NCI-H2171 (cell line): ENCODE measurements around the gene XRRA1.

Source experiments
- DNase-seq: peaks from one replicate; lab custom pipeline; 2025; lab: John Stamatoyannopoulos, UW

Gene XRRA1

DNA sequence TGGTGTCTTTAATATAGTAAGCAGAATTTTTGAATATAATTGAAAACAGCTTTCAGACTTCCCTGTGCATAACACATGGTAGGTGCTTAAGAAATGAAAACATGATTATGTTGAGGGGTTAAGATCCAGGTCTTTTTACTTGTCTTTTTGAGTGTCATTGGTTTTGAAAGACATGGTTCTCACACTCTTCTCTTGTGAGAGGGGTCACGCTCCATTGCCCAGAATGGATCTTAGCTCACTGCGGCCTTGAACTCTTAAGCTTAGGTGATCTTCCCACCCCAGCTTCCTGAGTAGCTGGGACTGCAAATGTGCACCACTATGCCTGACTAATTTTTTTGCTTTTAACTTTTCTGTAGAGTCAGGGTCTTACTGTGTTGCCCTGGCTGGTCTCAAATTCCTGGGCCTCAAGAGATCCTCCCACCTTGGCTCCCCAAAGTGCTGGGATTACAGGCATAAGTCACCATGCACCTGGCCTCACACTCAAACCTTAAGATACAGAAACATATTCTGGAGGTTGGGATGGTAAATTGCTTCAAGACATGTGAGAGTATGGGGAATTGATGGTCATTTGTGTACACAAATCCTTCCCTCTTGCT lies 1.6 kb upstream of the XRRA1 start:
- no peak for DNase-seq

DNA sequence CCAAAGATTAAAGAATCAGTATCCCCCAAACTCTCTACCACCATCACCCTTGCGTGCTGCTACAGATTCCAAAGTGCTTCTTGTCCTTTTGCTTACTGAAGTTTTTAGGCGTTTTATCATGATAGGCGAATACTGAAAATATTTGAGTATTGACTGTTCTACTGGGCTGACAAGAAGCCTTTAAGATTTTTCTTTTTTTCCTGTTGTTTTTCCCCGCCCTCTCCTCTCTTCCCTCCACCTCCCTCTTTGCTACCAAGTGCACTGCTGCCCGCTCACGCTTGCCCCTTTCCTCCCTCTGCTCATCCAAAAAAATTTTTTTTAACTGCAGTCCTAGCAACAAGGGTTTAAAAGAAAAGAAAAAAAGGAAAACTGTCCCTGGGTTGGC lies 854 bp upstream of the XRRA1 start:
- DNase-seq: no peak

DNA sequence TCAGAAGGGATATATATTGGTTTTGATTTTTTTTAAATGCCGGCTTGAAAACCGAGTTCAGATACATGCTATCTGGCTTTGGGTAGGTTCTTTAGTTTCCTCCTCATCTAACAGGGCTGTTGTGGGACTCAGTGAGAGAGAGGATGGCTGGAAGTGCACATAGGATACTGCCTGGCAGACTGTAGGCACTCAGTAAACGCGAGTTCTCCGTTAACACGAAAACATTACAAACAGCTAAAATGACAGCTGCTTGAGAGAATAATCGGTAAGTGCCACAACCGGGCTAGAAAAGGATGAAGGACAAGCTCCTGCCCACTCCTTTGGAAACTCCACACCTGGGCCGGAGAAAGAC lies 369 bp downstream of the XRRA1 start:
- DNase-seq: no peak

DNA sequence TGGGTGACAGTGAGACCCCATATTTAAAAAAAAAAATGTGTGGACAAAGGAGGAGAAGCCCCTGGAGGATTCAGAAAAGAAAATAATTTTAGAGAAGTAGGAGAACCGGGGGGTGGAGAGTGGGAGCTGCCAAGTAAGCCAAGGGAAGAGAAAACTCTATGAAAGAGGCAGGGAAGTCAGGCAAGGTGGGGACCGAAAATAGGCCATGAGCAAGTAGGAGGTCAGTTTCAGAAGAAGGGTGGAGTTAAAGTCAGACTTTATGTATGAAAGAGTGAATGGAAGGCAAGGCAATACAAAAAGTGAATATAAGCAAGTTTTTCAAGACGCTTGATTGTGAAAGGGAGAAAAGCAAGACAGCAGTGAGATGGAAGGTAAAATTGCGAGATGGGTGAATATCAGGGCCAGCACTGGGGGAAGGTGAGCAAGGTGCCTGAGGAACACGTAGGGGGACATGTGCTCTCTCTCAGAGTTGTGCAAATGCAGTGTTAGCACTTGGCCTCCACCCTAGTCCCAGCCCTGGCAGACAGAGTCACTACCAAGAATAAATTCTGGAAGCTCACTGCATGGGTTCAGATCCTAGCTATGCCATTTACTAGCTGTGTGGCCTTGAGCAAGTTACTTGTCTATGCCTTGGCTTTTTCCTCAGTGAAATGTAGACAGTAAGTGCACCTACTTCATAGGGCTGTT lies 6.7 kb downstream of the XRRA1 start:
- no peak for DNase-seq

DNA sequence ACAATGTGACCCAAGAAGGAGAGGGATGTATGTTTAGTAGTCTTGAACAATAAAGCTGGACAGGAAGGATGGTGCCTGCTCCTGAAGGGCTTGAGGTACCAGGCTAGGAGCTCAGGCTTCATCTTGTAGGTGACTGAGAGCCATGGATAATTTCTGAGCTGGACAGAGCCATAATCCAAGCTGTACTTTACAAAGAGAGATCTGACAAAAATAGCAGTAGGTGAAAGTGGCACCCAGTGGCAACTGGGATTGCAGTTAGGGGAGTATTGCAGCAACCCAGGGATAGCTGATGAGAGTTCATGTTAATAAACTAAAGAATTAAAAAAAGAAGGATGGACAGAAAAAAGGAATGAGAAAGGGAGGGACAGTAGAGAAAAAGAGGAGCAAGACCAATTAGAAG lies 7.4 kb downstream of the XRRA1 start:
- no peak for DNase-seq

DNA sequence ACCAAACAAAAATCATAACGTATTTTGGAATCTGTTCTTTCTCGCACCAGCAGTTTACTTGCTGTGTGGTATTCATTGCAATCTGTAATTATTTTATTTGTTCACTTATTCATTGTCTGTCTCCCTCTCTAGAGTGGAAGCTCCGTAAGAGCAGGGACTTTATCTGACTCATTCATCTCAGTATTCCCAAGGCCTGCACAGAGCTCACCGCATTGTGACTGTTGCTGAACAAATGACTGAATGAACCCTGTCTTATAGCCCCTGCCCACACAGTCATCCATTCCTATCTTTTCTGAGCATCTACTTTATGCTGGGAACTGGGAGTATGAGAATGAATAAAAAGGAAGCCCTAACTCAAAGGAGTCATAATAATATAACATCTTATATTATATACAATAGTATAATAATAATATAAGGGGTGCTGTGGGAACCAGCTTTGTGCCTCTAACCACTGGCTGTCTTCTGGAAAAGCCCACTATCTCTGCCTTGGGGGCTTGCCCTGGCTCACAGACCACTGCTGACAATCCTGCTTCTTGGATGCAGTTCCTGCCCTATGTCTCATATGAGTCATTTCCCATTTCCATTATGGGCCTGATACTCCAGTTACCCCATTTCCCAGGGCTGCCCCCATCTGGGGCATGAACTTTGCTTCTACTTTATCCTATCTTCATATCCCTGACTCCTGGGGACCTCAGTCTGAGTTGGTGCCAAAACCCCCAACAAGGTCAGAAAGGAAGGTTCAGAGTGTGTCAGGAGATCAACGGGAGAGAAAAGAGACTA lies 11.0 kb downstream of the XRRA1 start:
- DNase-seq: no peak

DNA sequence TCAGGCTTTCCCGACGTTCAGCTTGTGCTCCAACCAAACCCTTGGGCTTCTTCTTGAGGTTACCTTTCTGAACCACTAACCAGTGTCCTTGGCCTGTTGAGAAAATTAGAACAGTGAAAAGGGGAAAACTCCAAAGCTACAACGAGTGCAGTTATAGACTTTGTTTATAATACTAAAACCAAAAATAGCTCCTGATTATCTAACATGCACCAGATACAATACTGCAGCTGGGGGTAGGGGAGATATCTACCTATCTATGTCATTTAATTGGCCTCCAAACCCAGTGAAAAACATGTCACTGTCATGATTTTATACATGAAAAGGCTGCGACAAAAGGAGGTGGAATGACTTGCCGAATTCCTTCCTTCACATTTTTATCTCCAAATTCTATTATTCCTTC lies 11.9 kb downstream of the XRRA1 start:
- no peak for DNase-seq

DNA sequence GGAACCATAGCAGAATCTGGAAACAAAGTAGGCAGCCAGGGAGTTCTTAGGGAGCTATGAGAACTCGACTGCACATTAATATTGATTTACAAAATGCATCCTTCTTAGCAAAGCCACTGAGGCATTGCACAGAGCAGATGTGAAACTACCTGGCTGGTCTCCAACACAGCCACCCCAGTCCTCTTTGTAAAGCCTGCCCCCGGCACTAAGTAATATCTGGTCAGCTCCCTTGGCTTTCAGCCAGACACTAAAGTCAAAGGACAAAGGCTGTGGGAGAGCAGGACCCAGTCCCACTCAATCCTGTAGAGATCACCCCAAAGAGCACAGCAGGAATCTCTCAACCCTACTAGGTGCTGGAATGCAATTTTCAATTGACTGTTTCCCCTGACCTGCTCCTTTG lies 12.8 kb downstream of the XRRA1 start:
- no peak for DNase-seq

DNA sequence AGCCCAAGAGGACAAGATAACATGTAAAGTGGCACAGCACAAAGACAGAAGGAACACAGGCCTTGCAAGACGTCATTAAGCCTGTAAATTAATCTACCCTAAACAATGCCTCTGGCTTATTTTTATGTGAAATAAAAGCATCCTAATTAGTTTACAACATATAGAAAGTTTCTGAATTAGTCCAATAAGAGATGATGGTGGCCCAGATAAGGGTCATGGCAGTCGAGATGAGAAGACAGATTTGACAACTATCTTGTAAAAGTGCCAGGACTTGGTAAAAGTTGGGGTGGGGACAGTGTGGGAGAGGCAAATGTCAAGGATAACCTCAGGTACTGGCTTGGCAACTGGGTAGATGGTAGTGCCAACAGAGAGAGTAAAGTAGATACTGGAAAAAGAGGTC lies 13.6 kb downstream of the XRRA1 start:
- no peak for DNase-seq

DNA sequence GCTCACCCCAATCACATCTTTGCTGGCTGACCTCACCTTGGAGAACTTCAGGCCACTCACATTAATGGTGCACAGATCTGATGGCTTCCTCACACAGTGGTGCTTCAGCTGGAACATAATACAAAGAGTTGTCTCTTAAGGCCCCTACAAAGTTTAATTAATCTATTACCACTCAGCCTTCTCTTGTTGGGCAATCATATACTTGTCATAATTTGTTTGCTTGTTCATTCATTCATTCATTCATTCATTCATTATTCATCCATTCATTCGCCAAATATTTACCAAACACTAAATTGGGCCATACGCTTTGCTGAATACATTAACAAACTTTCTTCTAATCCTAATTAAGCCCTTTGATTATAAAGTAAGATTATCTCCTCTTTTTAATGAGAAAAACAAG lies 15.1 kb downstream of the XRRA1 start:
- DNase-seq: no peak

DNA sequence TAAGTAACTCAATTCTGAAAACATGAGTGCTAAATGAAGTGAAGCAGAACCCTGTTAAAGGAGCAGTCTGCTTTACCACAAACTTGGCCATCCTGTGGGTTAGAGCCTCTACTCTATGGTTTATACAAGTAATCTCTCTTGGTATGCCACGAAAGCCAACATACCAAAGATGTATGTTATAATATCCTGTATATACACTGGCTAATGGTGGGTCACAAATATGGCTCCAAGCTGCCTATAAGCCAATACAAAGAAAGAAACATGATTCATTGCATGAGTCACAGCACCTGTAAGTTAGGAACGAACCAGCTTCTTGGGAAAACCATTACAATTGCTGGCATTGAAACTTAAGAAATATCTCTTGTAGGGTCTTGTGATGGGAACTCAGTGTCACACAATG lies 16.1 kb downstream of the XRRA1 start:
- DNase-seq: no peak

DNA sequence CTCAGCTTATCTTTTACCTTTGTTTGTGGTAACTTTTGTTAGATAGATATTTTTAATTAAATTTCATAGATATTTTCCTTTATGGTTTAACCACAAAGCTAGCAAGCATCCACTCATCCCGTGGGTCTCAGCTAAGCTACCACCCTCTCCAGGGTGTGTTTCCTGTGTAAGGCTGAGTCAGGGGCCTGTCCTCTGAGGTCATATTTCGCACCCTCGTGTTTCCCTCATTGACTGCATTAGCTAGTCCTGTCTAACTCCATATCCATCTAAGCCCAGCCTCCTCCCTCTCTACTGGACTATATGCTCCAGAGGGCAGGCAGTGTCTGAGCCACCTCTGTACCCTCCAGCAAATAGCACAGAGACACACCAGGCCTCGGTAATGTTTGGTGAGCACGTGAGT lies 16.7 kb downstream of the XRRA1 start:
- DNase-seq: no peak

DNA sequence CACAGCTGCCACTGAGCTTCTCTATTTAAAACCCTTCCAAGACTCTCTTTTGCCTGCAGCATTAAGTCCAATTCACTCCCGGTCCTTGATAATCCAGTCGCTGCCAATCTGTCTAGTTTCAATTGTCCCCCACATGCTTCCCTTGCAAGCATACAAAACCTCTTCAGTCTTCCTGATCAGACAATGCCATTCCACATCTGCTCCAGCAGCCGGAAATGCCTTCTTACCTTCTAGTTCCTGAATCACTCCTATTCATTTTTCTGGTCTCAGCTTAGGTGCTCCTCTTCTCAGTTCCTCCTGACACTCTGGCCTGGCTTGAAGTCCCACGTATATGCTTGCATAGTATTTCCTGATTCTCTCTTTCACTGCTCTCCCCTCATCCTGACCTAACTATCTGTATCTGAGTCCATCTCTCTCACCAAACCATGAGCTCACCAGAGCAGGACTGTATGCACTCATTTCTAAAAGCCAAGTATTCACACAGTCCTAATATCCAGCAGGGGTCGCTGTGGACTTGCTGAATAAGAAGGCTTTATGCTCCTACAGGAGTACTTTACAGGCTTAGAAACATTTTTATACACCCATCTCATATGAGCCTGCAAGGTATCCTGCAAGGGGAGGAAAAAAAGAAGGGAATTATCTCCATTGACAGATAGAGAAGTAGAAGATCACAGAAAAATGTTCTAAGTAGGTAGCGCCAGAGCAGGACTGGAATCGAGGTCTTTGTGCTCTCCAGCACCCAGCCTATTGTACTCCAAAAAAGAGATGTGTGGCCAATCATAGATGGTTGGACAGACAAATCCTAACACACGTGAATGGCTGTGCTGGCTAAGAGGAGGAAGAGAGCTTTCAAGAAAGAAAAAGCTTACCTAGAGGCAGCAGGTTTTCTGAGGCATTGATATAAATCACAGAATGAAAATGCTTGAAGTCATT lies 19.2 kb downstream of the XRRA1 start:
- peak; percentile 29 for DNase-seq

DNA sequence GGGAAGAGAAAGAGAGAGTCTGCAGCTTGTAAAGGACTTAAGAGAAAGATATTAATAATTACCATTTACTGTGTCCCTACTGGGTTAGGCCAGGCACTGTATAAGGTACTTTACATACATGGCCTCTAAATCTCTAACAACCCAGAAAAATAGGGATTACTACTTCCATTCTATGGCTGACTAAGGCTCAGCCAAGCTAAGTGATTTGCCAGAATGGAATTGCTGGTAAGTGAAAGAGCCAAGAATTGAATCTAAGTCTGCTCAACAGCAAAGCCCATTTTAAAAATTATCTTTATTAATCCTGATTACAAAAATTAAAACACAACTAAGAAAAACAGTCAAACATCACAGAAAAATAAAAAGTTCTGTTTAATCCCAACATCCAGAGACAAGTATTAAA lies 21.4 kb downstream of the XRRA1 start:
- no peak for DNase-seq

DNA sequence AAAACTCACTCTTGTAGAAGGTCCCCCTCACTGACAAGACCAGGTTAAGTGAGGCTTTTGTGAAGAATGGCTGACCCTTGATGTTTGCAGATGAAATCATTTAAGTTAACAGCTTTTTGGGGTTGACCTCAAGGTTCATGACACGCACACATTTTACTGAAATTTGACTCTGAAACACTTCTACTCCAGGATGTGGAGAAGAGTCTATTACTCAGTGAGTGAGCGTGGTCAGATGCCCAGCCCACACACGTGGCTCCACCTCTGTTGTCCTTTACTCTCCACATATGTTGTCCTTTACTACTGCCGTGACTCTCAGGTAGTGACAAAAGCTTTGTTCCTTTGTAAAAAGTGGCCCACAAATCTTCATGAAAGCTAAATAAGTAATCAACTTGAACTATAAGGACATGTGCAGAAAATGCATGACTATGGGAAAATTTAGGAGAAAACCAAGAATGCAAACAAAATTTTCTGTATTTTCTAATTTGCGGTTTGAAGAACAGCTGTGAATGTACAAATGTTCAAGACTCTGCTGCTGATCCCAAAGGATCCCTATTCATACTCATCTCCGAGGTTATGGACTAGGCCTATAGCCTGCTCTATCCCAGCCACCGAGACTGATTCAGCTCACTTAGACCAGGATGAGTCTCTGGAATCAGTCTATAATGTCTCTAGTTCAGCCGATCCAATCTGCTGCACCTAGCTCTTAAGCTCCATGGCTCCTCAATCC lies 22.4 kb downstream of the XRRA1 start:
- DNase-seq: no peak

DNA sequence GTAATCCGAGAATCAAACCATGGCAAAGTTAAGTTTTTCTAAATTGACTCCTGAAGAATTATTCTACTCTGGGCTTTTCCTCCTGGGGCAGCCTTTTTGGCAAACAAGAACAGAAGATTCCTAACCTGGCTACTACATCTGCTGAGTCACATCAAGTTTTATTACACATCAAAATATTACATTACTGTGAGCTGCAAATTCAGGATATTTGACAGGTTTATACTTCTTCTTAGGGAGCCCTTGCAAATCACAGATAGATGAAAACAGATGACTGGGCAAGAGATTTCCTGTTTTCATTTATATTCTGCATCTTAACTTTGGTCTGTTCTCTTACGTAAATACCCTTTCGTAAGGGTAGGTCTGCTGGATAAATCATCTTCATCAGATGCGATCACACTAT lies 23.6 kb downstream of the XRRA1 start:
- no peak for DNase-seq

DNA sequence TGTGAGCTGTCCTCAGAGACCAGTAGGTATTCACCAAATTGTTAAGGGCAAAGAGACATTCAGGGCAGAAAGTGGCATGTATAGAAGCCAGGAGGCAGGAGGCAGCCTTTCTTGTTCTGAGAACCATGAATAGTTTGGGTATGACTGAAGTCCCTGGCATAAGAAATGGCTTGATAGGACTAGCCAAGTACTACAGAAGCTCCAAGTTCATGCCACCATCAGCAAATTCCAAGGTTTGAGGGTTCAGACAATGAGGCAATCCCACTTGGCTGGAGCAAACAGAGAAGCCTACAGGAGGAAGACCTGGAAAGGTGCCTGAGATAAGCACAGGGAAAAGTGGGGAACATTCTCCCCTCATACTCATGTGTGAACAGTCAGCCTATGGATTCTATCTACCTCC lies 25.8 kb downstream of the XRRA1 start:
- DNase-seq: no peak

DNA sequence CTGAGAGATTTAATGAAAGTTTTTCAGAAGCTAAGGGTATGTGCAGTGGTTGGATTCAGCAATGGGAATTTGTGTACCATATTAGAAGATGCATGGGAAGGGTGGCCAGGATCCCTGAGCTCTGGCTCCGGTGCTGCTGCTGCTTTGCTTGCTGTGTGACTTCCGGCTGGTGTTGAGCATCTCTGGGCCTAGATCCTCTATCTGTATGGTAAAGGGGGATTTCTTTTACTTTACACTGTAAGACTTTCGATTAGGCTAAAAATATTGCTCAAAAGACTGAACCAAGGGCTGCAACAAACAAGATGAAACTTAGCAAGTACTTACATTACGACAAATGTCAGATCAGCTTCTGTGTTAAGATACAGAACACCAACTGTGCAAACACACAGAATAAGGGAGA lies 39.1 kb downstream of the XRRA1 start:
- no peak for DNase-seq

DNA sequence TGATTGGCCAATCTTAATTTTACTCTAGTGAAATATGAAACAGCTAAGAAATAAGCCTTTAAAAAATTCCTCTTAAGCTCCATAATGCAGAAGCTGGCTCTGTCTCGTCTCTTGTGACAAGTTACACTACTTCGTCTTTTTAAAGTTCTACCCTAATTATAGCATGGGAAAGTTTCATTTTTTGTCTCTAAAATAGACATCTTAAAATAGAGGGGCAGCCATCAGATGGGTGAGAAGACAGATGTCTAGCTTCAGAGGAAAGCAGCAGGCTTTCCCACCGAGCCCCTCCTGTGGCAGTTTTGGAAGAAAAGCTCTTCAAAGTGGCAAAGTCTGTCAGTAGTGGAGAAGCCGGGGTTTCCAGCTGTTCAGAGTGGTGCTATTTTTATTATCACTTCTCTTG lies 39.5 kb downstream of the XRRA1 start:
- no peak for DNase-seq

DNA sequence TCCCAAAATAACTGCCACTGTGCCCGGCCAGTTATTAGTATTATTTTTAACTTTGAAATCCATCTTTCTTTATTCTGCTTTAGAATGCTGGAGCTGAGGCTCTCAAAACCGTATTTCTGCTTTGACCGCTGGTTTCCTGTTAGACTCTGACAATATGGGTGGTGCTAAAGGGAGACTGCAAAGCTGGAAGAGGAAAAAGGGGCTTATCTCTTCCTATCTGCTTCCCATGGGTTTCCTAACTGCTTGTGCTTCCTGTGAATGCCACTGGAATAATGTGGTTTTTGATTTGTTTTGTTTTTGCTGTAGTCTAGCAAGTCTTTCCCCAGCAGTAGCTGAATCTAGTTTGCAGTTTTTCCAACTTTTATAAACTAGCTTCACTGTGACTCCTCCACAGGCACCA lies 43.6 kb downstream of the XRRA1 start:
- DNase-seq: no peak

DNA sequence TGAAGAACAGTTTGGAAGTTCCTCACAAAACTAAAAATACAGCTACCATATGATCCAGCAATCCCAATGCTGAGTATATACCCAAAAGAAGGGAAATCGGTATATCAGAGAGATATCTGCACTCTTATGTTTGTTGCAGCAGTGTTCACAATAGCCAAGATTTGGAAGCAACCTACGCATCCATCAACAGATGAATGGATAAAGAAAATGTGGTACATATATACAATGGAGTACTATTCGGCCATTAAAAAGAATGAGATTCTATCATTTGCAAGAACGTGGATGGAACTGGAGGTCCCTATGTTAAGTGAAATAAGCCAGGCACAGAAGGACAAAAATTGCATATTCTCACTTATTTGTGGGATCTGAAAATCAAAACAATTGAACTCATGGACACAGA lies 46.5 kb downstream of the XRRA1 start:
- no peak for DNase-seq

DNA sequence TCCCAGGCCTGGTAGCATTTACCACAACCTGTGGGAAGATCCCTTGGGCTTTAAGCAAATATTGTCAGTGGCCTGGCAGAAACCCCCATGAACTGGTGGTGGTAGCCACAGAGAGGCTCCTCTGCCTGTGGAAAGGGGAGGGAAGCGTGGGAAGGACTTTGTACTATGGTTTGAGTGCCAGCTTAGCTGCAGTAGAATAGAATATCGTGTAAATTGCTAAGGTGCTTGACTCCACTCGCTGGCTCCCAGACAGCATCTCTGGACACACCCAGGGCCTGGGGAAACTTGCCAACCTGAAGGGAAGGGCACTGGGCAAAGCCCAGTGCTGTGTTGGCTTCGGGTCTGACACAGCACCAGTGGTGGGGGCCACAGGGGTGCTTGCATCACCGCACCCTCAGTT lies 52.6 kb downstream of the XRRA1 start:
- DNase-seq: no peak
